Astrocyte (in vitro differentiated cells and primary cell): Measurements from ENCODE around the gene LCE4A.

Experiments
- EZH2 ChIP-seq: IDR thresholded peaks from 2 replicates; pipeline ENCODE4 v1.6.1; 2012; ENCODE audit warnings: mild to moderate bottlenecking, low read length, inconsistent platforms; ENCODE audit not compliant: insufficient read depth
- TF ChIP-seq, protein P1 (sequence below): IDR thresholded peaks from 2 replicates; pipeline ENCODE4 v1.5.1; 2011; ENCODE audit warnings: low read depth, mild to moderate bottlenecking, inconsistent platforms, low read length, moderate library complexity; ENCODE audit not compliant: insufficient read depth

DNA sequence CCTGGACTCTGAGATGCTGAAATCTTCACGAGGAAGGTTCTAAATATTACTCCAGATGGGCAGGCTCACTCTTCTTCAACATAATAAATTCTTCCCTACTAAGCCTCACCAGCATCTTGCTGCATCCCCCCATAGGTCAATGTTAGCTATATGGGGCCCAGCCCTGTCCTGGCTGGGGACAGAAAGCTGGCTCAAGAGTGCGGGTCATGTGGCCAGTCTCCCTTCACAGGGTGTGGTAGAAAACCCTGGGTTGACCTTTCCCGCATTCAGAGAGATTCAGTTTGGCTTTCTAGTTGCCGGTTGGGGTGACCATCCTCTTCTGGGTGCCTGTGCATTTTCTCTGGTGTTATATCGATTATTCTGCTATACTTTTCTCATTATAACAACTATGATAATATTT lies 30.0 kb downstream of the LCE4A start:
- TF ChIP-seq, protein P1, sequence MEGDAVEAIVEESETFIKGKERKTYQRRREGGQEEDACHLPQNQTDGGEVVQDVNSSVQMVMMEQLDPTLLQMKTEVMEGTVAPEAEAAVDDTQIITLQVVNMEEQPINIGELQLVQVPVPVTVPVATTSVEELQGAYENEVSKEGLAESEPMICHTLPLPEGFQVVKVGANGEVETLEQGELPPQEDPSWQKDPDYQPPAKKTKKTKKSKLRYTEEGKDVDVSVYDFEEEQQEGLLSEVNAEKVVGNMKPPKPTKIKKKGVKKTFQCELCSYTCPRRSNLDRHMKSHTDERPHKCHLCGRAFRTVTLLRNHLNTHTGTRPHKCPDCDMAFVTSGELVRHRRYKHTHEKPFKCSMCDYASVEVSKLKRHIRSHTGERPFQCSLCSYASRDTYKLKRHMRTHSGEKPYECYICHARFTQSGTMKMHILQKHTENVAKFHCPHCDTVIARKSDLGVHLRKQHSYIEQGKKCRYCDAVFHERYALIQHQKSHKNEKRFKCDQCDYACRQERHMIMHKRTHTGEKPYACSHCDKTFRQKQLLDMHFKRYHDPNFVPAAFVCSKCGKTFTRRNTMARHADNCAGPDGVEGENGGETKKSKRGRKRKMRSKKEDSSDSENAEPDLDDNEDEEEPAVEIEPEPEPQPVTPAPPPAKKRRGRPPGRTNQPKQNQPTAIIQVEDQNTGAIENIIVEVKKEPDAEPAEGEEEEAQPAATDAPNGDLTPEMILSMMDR: no peak
- TF ChIP-seq EZH2: no peak
